BLaER1 treated with 17β-estradiol and CSF1 and Interleukin-3, amounts not matched to agents 10 nM and 100 nM (cell line): Measurements from ENCODE around the gene KRT40.

Experiments
- H3K27ac ChIP-seq, 11 experiments: shearing (Covaris generic); formaldehyde crosslinking; 2 replicates each; pipeline ENCODE4 v1.8.1; 2022
- H3K27me3 ChIP-seq, 11 experiments: shearing (Covaris generic); formaldehyde crosslinking; 2 replicates each; pipeline ENCODE4 v1.8.1; 2022
- H3K36me3 ChIP-seq, 11 experiments: shearing (Covaris generic); formaldehyde crosslinking; 2 replicates each; pipeline ENCODE4 v1.8.1; 2022
- H3K4me1 ChIP-seq, 10 experiments: shearing (Covaris generic); formaldehyde crosslinking; 2 replicates each; pipeline ENCODE4 v1.8.1; 2022
- H3K4me2 ChIP-seq, 11 experiments: shearing (Covaris generic); formaldehyde crosslinking; 2 replicates each; pipeline ENCODE4 v1.8.1; 2022
- H3K4me3 ChIP-seq, 10 experiments: shearing (Covaris generic); formaldehyde crosslinking; 2 replicates each; pipeline ENCODE4 v1.8.1; 2022
- H3K9ac ChIP-seq, 11 experiments: shearing (Covaris generic); formaldehyde crosslinking; 2 replicates each; pipeline ENCODE4 v1.8.1; 2022
- H3K9me3 ChIP-seq, 11 experiments: shearing (Covaris generic); formaldehyde crosslinking; replicated peaks in 1 of 11; 2 replicates each; pipeline ENCODE4 v1.8.1; 2022
- H4K20me1 ChIP-seq, 11 experiments: shearing (Covaris generic); formaldehyde crosslinking; 2 replicates each; pipeline ENCODE4 v1.8.1; 2022
- Cebpa-rat ChIP-seq, 11 experiments: shearing (Covaris generic); IDR thresholded peaks; 2 replicates each; pipeline ENCODE4 v1.8.1; 2022

The KRT40 gene

GRCh38 chr17:40984226-40984625, at the start of gene KRT40:
Gene KRT40 (minus strand): TSS chr17:40984326. CDS start chr17:40984273, 53 bp downstream.
- no peak within 1 kb of the TSS for H3K27ac ChIP-seq
- H3K9me3 ChIP-seq, result no peaks in the 10 kb centered on the region
- no peaks in the 10 kb centered on the region for H4K20me1 ChIP-seq
- H3K36me3 ChIP-seq, result no peaks in the 10 kb centered on the region
- no peaks in the 10 kb centered on the region for H3K4me1 ChIP-seq
- H3K4me2 ChIP-seq, result no peak within 1 kb of the TSS
- no peaks in the 10 kb centered on the region for H3K27me3 ChIP-seq
- TF ChIP-seq Cebpa-rat (IDR thresholded peaks at IDR 0.05), result no peak
- no peak within 1 kb of the TSS for H3K9ac ChIP-seq
- H3K4me3 ChIP-seq, result no peak within 1 kb of the TSS

DNA sequence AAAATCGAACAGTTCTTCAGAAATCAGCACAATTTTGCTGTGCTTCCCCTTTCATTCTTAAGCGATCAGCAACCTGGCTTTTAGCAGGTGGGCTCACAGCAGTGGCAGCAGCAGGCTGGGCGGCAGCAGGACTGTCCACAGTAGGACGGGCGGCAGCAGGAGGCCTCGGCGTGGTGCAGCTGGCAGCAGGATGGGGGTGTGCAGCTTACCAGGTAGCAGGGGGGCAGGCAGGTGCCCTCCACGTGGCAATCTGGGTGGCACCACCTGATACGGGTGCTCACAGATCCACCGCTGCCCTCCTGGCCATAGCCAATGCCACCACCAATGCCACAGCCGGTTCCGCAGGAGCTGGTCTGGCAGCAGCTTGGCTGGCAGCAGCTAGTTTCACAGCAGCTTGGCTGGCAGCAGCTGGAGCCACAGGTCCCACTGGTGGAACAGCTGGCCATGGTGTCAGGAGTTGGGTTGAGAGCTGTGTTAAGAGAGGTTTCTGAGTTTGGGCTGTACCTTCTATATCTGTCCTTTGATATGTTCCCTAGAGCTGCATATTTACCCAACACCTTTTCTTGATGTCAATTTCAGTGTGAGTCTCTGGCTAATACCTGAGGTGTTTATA, 45.6 kb upstream of the KRT40 start, which contains the start of gene KRTAP1-4:
KRTAP1-4 (minus strand) TSS at position 563 of the 613 bp plus-strand sequence; CDS start at position 446, 117 bp downstream.
- Histone ChIP-seq H4K20me1 (no peaks in the 10 kb centered on the region), H3K9ac (no peak within 1 kb of the TSS), H3K36me3 (no peaks in the 10 kb centered on the region), H3K9me3 (no peaks in the 10 kb centered on the region), H3K27me3 (no peaks in the 10 kb centered on the region), H3K4me2 (no peak within 1 kb of the TSS), H3K27ac (no peak within 1 kb of the TSS), H3K4me3 (no peak within 1 kb of the TSS), H3K4me1 (no peaks in the 10 kb centered on the region)
- no peak for TF ChIP-seq Cebpa-rat (IDR thresholded peaks at IDR 0.05)

- H3K36me3 ChIP-seq, result no peaks in the 10 kb centered on the region
These were observed 42.8 kb upstream of the KRT40 start, which contains the start of gene KRTAP1-5 for GRCh38 chr17:41026715-41027471. Gene KRTAP1-5 (minus strand): TSS chr17:41027208. CDS start chr17:41027155, 53 bp downstream.

GRCh38 chr17:41024697-41025096, 40.6 kb upstream of the KRT40 start:
- Histone ChIP-seq H3K27me3 (no peaks in the 10 kb centered on the region), H3K9ac (no peak overlapping the region), H3K9me3 (peaks cover 0 to 13% (median 6%) of the 10 kb centered on the region in 11 experiments; a peak in 6 of 22 replicates), H3K4me1 (no peaks in the 10 kb centered on the region), H4K20me1 (no peaks in the 10 kb centered on the region), H3K27ac (no peak overlapping the region), H3K36me3 (no peaks in the 10 kb centered on the region), H3K4me2 (no peak overlapping the region), H3K4me3 (no peak overlapping the region)
- TF ChIP-seq Cebpa-rat (IDR thresholded peaks at IDR 0.05), result no peak

More at GRCh38 chr17:41026715-41027471, 42.8 kb upstream of the KRT40 start, which contains the start of gene KRTAP1-5:
- Histone ChIP-seq H3K9ac (no peak within 1 kb of the TSS), H3K27me3 (no peaks in the 10 kb centered on the region), H3K4me3 (no peak within 1 kb of the TSS), H3K4me2 (no peak within 1 kb of the TSS), H4K20me1 (no peaks in the 10 kb centered on the region), H3K4me1 (no peaks in the 10 kb centered on the region), H3K9me3 (peaks cover 0 to 2% (median 0%) of the 10 kb centered on the region in 11 experiments; a peak in 3 of 22 replicates), H3K27ac (no peak within 1 kb of the TSS)
- no peak for TF ChIP-seq Cebpa-rat (IDR thresholded peaks at IDR 0.05)

DNA sequence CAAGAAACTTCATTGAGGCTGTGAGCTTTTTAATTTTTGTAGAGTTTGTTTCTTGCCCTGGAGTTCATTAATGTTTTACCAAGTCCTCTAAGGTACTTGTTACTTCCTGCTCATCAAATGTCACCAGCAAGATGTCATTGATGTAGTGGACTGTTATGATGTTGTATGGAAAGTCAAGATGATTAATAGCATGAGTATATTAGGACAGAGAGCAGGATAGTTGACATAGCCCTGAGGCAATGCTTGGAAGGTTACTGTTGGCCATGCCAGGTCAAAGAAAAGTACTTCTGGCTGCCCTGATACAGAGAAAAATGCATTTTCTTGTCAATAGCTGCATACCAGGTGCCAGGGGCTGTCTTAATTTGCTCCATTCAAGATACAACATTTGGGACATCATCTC, 36.2 kb upstream of the KRT40 start:
- H3K4me1 ChIP-seq, result no peaks in the 10 kb centered on the region
- H4K20me1 ChIP-seq, result no peaks in the 10 kb centered on the region
- H3K9ac ChIP-seq, result no peak overlapping the region
- H3K36me3 ChIP-seq, result no peaks in the 10 kb centered on the region
- no peak overlapping the region for H3K4me3 ChIP-seq
- no peak for TF ChIP-seq Cebpa-rat (IDR thresholded peaks at IDR 0.05)
- no peak overlapping the region for H3K27ac ChIP-seq
- no peaks in the 10 kb centered on the region for H3K27me3 ChIP-seq
- peaks cover 0 to 13% (median 6%) of the 10 kb centered on the region in 11 experiments; a peak in 6 of 22 replicates for H3K9me3 ChIP-seq
- H3K4me2 ChIP-seq, result no peak overlapping the region

GRCh38 chr17:41019415-41019814, 35.3 kb upstream of the KRT40 start:
- H3K27me3 ChIP-seq, result no peaks in the 10 kb centered on the region
- no peaks in the 10 kb centered on the region for H3K4me1 ChIP-seq
- no peak for TF ChIP-seq Cebpa-rat (IDR thresholded peaks at IDR 0.05)
- H3K36me3 ChIP-seq, result no peaks in the 10 kb centered on the region
- no peaks in the 10 kb centered on the region for H4K20me1 ChIP-seq
- H3K9me3 ChIP-seq, result peaks cover 0 to 13% (median 6%) of the 10 kb centered on the region in 11 experiments; a peak in 6 of 22 replicates
- no peak overlapping the region for H3K4me2 ChIP-seq
- H3K9ac ChIP-seq, result no peak overlapping the region
- no peak overlapping the region for H3K27ac ChIP-seq
- no peak overlapping the region for H3K4me3 ChIP-seq

- H3K9me3 ChIP-seq, result peaks cover 0 to 13% (median 6%) of the 10 kb centered on the region in 11 experiments; a peak in 6 of 22 replicates
- TF ChIP-seq Cebpa-rat (IDR thresholded peaks at IDR 0.05), result no peak
- H3K4me3 ChIP-seq, result no peak overlapping the region
- H3K4me1 ChIP-seq, result no peaks in the 10 kb centered on the region
- no peak overlapping the region for H3K27ac ChIP-seq
- no peak overlapping the region for H3K4me2 ChIP-seq
- no peaks in the 10 kb centered on the region for H4K20me1 ChIP-seq
- H3K27me3 ChIP-seq, result no peaks in the 10 kb centered on the region
- H3K9ac ChIP-seq, result no peak overlapping the region
- H3K36me3 ChIP-seq, result no peaks in the 10 kb centered on the region
These were observed 34.4 kb upstream of the KRT40 start for GRCh38 chr17:41018541-41018940.

GRCh38 chr17:41016578-41017215, 32.6 kb upstream of the KRT40 start:
- no peak overlapping the region for H3K27ac ChIP-seq
- no peaks in the 10 kb centered on the region for H3K36me3 ChIP-seq
- no peak overlapping the region for H3K4me3 ChIP-seq
- TF ChIP-seq Cebpa-rat (IDR thresholded peaks at IDR 0.05), result no peak
- peaks cover 0 to 10% (median 6%) of the 10 kb centered on the region in 11 experiments; a peak in 6 of 22 replicates for H3K9me3 ChIP-seq
- no peaks in the 10 kb centered on the region for H3K4me1 ChIP-seq
- no peak overlapping the region for H3K4me2 ChIP-seq
- no peaks in the 10 kb centered on the region for H4K20me1 ChIP-seq
- H3K27me3 ChIP-seq, result no peaks in the 10 kb centered on the region
- H3K9ac ChIP-seq, result no peak overlapping the region

DNA sequence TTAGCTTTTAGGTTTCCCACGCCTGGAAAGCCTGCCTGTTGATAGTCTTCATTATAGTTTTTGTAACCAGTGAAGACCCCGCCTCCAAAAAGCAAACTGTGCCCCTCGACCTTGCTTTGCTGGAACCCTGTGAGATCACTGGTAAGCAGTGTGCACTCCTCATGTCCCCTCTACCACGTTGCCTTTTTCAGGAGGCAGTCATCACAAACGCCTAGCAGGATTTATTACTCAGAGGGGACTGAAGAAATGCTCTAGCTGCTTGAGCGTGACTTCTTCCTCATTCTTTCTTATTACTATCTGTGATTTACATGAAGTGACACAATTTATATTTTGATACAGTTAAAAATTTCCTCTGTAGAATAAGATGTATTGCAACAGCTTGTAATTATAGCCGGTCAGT, 31.3 kb upstream of the KRT40 start:
- H3K9ac ChIP-seq, result no peak overlapping the region
- no peak for TF ChIP-seq Cebpa-rat (IDR thresholded peaks at IDR 0.05)
- no peaks in the 10 kb centered on the region for H4K20me1 ChIP-seq
- H3K9me3 ChIP-seq, result no peaks in the 10 kb centered on the region
- H3K36me3 ChIP-seq, result no peaks in the 10 kb centered on the region
- H3K4me3 ChIP-seq, result no peak overlapping the region
- no peak overlapping the region for H3K27ac ChIP-seq
- no peaks in the 10 kb centered on the region for H3K27me3 ChIP-seq
- H3K4me2 ChIP-seq, result no peak overlapping the region
- no peaks in the 10 kb centered on the region for H3K4me1 ChIP-seq
